Ishikawa (cell line): ENCODE results near the gene DYRK3.

Experiments used
- CEBPB ChIP-seq: IDR thresholded peaks from 2 replicates; pipeline ENCODE4 v1.6.1; 2012
- CREB1 ChIP-seq: IDR thresholded peaks from 2 replicates; pipeline ENCODE4 v1.6.1; 2012; ENCODE audit warnings: low read depth
- EGR1 ChIP-seq: IDR thresholded peaks from 2 replicates; pipeline ENCODE4 v1.6.1; 2012
- EP300 ChIP-seq: IDR thresholded peaks from 2 replicates; pipeline ENCODE4 v1.6.1; 2012; ENCODE audit warnings: borderline replicate concordance
- FOXM1 ChIP-seq: IDR thresholded peaks from 2 replicates; pipeline ENCODE4 v1.6.1; 2012; ENCODE audit warnings: low read depth, borderline replicate concordance
- MAX ChIP-seq: IDR thresholded peaks from 2 replicates; pipeline ENCODE4 v1.6.1; 2012
- NFIC ChIP-seq: IDR thresholded peaks from 2 replicates; pipeline ENCODE4 v1.6.1; 2012
- RAD21 ChIP-seq: IDR thresholded peaks from 2 replicates; pipeline ENCODE4 v1.6.1; 2012; ENCODE audit warnings: low read depth
- REST ChIP-seq: IDR thresholded peaks from 2 replicates; pipeline ENCODE4 v1.6.1; 2012; ENCODE audit warnings: low read depth, mild to moderate bottlenecking
- TAF1 ChIP-seq: IDR thresholded peaks from 2 replicates; pipeline ENCODE4 v1.6.1; 2012; ENCODE audit warnings: low read depth, mild to moderate bottlenecking
- TCF12 ChIP-seq: IDR thresholded peaks from 2 replicates; pipeline ENCODE4 v1.6.1; 2012; ENCODE audit warnings: low read depth
- TEAD4 ChIP-seq: IDR thresholded peaks from 2 replicates; pipeline ENCODE4 v1.6.1; 2012
- USF1 ChIP-seq: IDR thresholded peaks from 2 replicates; pipeline ENCODE4 v1.6.1; 2012
- YY1 ChIP-seq: IDR thresholded peaks from 2 replicates; pipeline ENCODE4 v1.6.1; 2012; ENCODE audit warnings: low read depth
- ZBTB7A ChIP-seq: IDR thresholded peaks from 2 replicates; pipeline ENCODE4 v1.6.1; 2012; ENCODE audit warnings: low read depth

Gene DYRK3

DNA sequence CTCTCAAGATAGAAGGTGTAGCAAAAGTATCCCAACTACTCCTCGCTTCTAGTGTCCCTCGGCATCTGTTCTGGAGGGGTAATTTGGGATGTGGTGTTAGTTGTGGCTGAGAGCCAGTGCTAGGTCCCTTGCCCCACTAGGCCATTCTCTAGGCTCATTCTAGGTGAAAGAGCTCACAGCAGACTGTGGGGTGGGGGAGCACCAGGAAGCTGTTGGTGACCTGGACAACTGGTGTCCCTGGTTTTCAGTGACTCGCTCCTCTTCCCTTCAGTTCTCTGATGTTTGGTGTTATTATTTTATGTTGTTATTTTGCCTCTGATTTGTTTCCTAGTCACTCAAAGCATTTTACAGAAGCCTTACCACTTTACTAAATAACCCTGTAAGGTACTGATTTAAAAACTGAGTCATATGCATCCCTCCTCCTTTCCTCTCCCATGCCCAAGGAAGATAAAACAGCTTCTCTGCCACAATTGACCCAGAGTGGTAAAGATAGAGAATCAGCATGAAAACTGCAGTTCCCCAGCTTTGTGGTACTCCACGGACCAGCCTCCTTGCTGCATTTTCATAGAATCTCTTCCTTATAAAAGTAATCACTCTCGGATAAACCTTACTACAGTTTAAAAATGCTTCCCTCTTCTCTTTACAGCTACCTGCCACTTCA is 14.1 kb downstream of the DYRK3 start:
- no peak for TF ChIP-seq CREB1
- TF ChIP-seq NFIC, result no peak
- TF ChIP-seq ZBTB7A, result no peak
- no peak for TF ChIP-seq YY1
- TF ChIP-seq CEBPB, result no peak
- no peak for TF ChIP-seq TEAD4
- no peak for TF ChIP-seq EGR1
- no peak for TF ChIP-seq MAX
- TF ChIP-seq REST, result no peak
- TF ChIP-seq TCF12, result no peak
- TF ChIP-seq RAD21, result no peak
- no peak for TF ChIP-seq USF1
- no peak for TF ChIP-seq EP300
- no peak for TF ChIP-seq TAF1

- TF ChIP-seq EGR1 (no peak), ZBTB7A (no peak), RAD21 (no peak), MAX (no peak), FOXM1 (no peak)
Observed at GRCh38 chr1:206651014-206651413, 15.7 kb downstream of the DYRK3 start.

GRCh38 chr1:206651958-206652890 is 16.9 kb downstream of the DYRK3 start:
- TF ChIP-seq EP300, result no peak

GRCh38 chr1:206653715-206654459 is 18.6 kb downstream of the DYRK3 start:
- TF ChIP-seq ZBTB7A (no peak), TEAD4 (no peak), EP300 (no peak), CEBPB (no peak), TCF12 (no peak), REST (no peak), FOXM1 (no peak), CREB1 (no peak), RAD21 (no peak), USF1 (no peak)

DNA sequence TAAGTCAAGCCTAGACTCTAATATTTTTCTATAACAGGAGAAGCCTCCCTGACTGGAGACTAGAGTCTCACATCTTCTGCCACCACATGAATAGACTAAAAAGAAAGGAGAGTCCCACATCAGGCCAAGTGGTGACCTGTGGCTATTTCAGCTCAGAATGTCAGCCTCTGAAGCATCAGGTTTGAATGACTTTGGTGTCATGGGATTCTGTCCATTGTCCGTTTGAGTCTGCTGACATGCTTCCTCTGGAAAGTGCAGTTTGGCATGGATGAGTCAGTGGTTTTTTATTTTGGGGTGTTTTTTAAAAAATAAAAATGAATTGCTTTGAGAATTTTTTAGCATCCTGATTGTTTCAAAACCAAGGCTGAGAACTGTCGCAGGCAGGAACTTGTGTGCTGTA is 19.5 kb downstream of the DYRK3 start:
- TF ChIP-seq MAX (no peak), TAF1 (no peak), TEAD4 (no peak), ZBTB7A (no peak), RAD21 (no peak), CEBPB (no peak), REST (no peak), CREB1 (no peak), USF1 (no peak), YY1 (no peak), TCF12 (no peak), EP300 (no peak), EGR1 (no peak), FOXM1 (no peak)
